NCI-H146 treated with DMSO at 0.1 percent for 48 hours (cell line): ENCODE measurements around the gene SLC8A1.
A peak's percentile ranks its signal among the peaks of the same experiment; 100 is the strongest.

Experiments used
- DNase-seq: peaks from one replicate; lab custom pipeline; 2025; ENCODE audit not compliant: unreplicated experiment; lab: John Stamatoyannopoulos, UW

Gene SLC8A1

GRCh38 chr2:40451918-40452605, at the start of gene SLC8A1:
Gene SLC8A1, minus strand, starts transcription at chr2:40452090.
- DNase-seq: peak; percentile 42

- DNase-seq: no peak
Measured at GRCh38 chr2:40499437-40499836, 47.5 kb upstream of the SLC8A1 start.

- no peak for DNase-seq
Measured at GRCh38 chr2:40497251-40497859, 45.5 kb upstream of the SLC8A1 start.

- no peak for DNase-seq
Measured at GRCh38 chr2:40489678-40489960, 37.7 kb upstream of the SLC8A1 start.

GRCh38 chr2:40488927-40489677, 37.2 kb upstream of the SLC8A1 start:
- no peak for DNase-seq

- DNase-seq: peak; percentile 49
Measured at GRCh38 chr2:40488101-40488601, 36.3 kb upstream of the SLC8A1 start.

- no peak for DNase-seq
Measured at GRCh38 chr2:40487602-40488001, 35.7 kb upstream of the SLC8A1 start.

GRCh38 chr2:40485854-40486253, 34.0 kb upstream of the SLC8A1 start:
- DNase-seq: no peak

- DNase-seq: no peak
Measured at GRCh38 chr2:40485318-40485717, 33.4 kb upstream of the SLC8A1 start.

- DNase-seq: no peak
Measured at GRCh38 chr2:40483549-40484243, 31.8 kb upstream of the SLC8A1 start.

GRCh38 chr2:40480596-40480995, 28.7 kb upstream of the SLC8A1 start:
- DNase-seq: no peak

- no peak for DNase-seq
Measured at GRCh38 chr2:40480073-40480472, 28.2 kb upstream of the SLC8A1 start.

GRCh38 chr2:40477361-40477760, 25.5 kb upstream of the SLC8A1 start:
- no peak for DNase-seq

GRCh38 chr2:40476436-40476835, 24.5 kb upstream of the SLC8A1 start:
- no peak for DNase-seq

- DNase-seq: no peak
Measured at GRCh38 chr2:40474306-40474705, 22.4 kb upstream of the SLC8A1 start.

- no peak for DNase-seq
Measured at GRCh38 chr2:40471866-40472265, 20.0 kb upstream of the SLC8A1 start.

GRCh38 chr2:40470822-40471813, 19.2 kb upstream of the SLC8A1 start:
- no peak for DNase-seq

GRCh38 chr2:40466935-40467572, 15.2 kb upstream of the SLC8A1 start:
- peak; percentile 58 for DNase-seq

GRCh38 chr2:40466332-40466906, 14.5 kb upstream of the SLC8A1 start:
- DNase-seq: peak; percentile 52

GRCh38 chr2:40463112-40463511, 11.2 kb upstream of the SLC8A1 start:
- DNase-seq: no peak
